HCEC 1CT (cell line): ENCODE measurements around the gene NEK6.
"Not testable (repeated sequence)": the region's sequence is repeated elsewhere in the genome, so short reads cannot be mapped to it uniquely, and the experiment has no call there.

Source experiments
- DNase-seq: peaks from one replicate; pipeline ENCODE4 v3.0.0-alpha.2; 2017

Gene NEK6

DNA sequence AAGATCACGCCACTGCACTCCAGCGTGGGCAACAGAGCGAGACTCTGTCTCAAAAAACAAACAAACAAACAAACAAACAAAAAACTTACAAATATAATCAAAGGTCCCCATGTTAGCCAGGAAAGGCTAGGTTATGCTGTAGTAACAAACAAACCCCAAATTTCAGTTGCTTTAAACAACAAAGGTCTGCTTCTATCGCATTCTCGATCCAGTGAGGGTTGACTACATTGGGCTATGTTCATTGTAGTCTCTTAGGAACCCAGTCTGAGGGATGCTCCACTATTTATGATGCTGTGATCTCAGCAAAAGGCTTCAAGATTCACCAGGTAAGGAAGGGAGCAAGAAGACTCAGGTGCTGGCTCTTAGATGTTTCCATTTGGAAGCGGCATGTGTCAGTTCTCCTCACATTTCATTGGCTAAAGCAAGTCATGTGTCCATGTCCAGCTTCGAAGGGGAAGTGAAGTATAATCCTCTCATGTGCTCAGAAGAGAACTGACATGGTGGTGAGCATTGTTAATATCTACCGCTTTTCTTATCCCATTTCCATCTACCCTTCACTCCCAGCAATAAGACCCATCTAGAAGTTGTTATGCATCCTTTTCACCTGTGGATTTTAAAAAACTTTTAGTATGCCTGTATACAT lies 26.5 kb upstream of the NEK6 start:
- DNase-seq: no peak

DNA sequence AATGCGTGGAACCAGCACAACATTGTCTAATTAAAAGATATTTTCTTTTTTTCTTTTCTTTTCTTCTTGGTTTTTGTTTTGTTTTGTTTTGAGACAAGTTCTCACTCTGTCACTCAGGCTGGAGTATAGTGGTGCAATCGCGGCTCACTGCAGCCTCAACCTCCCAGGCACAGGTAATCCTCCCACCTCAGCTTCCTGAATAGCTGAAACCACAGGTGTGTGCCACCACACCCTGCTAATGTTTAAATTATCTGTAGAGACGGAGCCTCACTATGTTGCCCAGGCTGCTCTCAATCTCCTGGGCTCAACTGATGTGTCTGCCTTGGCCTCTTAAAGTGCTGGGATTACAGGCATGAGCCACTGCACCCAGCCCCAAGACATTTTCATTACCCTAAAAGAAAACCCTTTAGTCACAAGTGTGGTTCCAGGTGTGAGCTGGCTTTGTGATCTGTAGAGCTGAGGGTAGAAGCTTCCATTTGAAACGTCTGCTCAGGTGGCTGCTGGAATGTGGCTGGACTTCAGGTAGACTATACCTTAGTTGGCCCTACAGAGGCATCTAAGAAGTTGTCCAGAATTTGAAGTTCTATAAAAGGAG lies 19.1 kb upstream of the NEK6 start:
- no peak for DNase-seq

DNA sequence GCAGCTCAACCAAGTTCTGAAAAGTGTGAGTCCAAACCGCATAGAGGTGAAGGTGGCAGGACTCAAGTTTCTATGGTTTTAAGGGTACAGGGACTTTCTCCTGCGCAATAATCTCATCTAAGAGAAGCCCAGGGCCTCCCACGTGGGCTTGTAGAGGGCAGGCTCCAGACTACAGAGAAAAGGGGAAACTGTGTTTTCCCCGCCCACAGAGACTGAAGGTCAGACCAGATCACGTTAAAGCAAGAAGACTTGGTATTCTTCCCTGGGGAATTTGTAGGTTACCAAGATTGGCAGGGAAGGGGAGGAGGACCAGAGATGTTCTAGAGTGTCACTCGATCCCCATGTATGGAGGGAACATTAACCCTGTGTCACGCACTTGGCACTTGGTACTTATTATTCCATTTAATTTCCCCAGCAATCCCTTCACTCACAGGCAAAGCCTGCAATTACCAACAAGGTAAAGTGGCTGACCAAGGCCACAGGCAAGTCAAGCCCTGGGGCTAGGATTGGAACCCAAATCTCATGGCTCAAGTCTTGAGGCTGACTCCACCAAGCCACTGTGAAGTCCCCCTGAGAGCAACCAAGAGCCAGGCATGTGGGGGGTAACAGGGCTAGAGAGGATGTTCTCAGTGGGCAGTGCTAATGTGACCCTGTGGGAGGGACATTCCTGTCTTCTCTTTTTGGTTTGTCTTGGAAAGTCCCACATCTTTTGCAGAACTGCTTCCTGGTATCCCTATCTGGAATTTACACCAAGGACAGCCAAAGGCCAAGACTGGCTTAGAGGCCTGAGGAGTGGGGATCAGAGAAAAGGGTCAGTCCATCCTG lies 18.3 kb upstream of the NEK6 start:
- DNase-seq: no peak

DNA sequence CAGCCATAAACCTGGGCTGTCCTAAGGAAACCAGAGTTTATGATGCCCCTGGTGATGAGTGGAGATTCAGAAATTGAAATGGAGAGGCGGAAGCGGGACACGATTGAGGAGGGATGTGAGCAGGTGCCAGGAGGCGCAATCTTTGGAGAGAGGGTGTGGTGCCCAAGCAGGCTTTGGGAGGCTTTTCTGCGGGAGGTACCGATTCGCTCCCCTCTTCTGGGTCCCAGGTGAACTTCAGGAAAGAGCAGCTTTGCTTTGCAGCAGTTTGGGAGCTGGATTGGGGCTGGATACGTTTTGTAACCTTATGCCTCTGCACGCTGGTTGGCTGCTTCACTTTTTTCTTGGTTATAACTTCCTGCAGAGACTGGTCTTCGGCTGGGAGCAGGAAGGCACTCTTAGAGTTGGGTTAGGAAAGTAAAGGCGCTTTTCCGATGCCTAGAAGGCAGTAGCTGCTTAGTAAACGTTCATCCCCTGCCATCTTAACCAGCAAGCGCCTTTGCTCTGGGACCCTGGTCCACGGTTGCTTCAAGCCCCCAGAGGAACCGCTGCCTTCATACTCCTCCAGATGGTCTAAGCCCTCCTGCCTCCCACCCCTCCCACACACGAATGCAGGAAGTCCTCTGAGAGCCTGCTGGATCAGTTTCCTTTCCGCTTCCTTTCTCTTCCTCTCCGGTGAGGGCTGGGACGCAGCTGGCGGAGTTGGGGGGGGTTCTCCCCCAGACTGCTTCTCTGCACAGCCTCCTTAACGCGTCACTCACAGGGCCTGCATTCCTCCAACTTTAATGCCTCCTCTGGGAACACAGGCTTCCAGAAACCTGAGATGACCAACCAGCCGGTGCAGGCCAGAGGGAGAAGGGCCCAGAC lies 15.2 kb upstream of the NEK6 start:
- DNase-seq: no peak

DNA sequence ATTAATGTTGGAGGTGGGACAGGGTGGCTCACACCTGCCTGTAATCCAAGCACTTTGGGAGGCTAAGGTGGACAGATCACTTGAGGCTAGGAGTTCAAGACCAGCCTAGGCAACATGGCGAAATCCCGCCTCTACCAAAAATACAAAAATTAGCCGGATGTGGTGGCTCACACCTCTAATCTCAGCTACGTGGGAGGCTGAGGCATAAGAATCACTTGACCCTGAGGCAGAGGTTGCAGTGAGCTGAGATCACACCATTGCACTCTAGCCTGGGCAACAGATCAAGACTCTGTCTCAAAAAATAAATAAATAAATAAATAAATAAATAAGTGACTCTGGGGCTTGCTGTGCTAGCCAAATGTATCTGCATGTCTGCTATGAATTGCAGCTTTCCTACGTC lies 10.4 kb upstream of the NEK6 start:
- not testable (repeated sequence) for DNase-seq

DNA sequence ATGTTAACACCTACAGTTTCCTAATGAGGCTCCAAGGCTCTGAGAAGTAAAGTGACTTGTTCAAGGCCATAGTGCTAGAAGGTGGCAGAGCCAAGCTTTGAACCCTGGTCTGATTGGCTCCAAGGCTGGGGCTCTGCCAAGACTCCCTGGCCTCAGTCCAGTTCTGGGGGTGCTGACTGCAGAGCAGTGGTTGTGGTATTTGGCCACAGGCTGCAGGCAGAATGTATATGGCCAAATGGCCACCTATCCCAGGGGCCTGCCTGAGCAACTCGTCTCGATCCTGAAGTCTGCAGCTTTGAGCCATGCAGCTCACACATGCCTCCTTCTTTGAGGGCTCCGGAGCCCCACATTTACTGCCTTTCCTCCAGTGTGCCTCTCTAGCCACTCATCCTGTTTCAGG lies 9.7 kb upstream of the NEK6 start:
- no peak for DNase-seq

DNA sequence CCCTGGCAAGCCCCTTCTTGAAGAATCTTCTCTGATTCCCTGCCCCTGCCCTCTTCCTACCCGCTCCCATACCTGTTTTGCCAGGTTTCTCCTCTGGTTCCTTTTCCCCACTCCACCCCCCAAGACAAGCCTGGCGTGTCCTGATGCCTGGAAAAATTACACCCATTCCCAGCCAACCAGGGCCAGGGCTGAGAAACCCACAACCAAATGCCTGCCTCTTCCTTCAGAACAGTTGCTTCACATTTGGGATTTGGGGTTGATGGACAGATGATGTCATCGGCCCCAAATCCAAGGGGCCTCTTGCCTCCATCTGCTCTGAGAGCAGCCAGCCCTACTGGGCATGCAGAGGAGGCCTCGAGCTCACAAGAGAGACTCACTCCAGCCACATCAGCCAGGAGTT lies 8.8 kb upstream of the NEK6 start:
- DNase-seq: no peak

DNA sequence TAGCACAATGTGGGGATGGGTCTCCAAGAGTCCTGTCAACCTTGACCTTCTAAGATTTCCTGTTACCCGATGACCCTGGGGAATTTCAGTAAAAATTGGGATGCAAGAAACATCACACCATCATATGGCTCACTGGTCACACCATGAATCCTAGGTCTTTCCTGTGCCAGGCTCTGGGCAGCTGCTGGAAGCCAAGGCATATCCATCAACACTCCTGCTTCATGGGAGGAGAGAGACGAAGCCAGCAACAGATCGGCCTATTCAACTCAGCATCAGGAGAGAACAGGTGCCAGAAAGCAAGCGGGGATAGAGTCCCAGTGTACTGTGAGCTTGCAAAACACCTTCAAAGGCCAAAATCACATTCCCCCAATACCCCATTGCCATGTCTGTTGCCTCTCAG lies 6.5 kb upstream of the NEK6 start:
- no peak for DNase-seq

DNA sequence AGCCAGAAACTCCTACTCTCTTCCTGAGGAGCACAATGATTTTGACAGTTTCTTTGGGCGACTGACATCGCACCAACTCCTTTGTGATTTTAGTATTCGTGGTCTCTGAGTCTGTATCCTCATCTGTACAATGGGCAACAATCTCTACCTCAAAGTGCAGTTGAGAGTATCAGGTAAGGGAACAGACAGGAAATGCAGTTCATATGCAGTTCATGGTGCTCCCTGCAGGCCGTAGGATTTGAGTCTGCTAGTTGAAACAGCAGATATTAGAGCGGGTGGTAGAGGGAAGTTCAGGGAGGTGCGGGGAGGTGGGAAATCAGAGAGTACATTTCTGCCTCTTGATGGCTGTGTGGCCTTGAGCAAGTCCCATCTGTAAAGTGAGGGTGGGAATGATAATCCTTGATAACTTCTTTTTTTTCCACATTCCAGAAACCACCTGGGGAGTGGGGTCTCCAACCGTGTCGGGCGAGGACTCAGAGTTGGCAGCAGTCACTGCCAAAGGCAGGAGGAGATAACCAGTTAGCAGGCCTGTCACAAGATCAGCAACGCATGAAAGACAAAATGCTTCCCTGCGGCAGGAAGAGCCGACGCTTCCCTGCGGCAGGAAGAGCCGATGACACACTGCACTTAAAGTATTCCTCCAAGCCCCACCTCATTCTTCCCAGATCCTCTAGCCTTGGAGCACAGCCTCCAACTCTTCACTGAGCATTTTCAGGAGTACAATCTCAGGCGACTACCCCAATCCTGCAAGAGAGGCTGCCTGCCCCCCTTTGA lies 6.0 kb upstream of the NEK6 start:
- peak; percentile 12 for DNase-seq

DNA sequence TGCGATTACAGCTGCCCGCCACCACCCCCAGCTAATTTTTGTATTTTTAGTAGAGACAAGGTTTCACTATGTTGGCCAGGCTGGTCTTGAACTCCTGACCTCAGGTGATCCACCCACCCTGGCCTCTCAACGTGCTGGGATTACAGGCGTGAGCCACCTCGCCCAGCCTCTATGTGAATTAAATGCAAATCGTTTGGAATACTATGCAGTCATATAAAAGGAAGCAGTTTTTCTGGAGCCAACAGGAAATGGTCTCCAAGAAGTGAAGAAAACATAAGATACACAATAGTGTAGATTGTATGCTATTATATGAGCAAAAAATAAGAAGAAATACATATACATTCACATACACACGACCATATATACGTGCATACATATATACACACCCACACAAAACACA lies 4.9 kb upstream of the NEK6 start:
- DNase-seq: not testable (repeated sequence)

DNA sequence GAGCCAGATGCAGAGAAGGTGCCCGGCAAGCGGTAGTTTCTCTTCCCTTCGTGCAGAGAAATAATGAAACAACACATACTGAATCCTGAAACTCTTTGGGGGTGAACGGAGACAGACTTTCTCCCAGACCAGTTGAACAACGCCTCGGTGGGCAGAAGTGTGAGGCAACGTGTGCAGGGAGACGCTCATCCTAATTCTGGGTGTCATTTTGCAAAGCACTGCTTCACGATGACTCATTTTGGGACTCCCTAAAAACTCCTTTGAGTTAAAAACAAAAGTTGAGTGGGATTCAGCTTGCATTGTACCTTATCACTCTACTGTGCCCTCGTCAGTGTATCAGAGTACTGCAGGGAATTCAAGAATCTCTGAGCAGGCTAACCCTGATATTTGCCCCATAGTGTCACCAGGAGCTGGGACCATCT lies 3.5 kb upstream of the NEK6 start:
- peak; percentile 25 for DNase-seq

DNA sequence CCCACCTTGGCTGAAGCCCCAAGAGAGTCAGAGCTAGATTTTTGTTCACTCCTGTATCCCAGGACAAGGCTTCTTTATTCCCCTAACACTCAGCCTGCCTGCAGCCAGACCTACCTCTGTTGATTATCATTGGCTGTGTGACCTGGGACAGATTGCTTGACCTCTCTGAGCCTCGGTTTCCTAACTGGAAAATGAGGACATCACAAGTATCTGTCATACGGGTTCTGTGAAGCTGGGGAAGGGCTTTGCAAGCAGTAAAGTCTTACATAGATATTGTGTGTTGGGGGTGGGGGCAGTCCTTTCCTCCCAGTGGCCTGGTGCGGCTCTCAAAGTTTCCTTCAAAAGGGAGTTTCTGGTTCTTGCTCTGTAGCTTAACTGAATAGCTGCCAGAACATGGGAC lies 2.5 kb upstream of the NEK6 start:
- DNase-seq: no peak

DNA sequence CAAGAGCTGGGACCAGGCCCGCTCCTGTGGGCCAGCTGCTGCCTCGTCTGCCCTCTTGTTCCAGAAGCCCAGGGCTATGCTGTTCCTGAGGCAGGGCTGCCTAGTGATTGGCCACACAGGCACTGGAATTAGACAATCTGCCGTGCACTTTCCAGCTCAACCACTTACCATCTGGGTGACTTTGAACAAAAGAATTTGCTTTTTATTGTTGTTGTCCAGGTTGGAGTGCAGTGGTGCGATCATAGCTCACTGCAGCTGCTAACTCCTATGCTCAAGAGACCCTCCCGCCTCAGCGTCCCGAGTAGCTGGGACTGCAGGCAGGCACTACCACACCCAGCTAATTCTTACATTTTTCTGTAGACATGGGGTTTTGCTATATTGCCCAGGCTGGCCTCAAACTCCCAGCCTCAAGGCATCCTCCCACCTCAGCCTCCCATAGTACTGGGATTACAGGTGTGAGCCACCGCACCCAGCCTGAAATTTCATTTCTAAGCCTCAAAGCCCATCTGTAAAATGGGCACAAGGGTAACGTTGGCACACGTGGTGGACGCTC lies 1.2 kb upstream of the NEK6 start:
- peak; percentile 77 for DNase-seq

DNA sequence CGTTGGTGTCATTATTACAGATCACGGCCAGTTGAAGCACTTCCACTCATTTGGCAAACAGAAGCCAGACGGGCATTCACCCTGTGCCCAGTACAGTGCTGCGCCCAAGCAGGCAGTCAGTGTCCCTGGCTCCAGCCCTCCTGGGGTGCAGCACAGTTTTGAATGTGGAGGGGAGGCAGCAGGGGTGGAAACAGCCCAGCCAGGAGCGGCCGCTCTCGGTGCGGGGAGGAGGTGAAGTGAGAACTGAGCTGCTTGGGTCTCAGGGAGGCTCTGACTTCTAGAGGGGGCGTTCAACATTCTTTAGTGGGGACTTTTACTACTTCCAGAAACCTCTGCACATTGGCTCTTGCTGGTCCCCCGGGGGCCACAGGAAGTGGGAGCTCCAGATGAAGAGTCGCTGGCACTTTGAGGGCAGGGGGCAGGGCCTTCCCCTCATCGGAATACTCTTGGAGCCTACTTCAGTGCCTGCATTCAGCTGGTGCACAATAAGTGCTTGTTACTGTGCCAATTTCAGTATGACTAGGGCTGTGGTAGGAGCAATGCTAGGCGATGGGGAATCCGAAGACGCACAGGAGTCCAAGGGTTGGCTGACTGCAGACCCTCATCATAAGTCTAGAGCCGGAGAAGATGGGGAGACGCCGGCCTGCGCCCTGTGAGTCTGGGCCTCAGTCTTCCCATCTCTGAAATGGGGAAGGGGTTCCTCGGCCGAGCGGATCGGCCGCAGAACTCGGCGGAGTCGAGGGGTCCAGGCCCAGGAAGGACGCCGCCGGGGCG lies 492 bp upstream of the NEK6 start:
- DNase-seq: no peak

DNA sequence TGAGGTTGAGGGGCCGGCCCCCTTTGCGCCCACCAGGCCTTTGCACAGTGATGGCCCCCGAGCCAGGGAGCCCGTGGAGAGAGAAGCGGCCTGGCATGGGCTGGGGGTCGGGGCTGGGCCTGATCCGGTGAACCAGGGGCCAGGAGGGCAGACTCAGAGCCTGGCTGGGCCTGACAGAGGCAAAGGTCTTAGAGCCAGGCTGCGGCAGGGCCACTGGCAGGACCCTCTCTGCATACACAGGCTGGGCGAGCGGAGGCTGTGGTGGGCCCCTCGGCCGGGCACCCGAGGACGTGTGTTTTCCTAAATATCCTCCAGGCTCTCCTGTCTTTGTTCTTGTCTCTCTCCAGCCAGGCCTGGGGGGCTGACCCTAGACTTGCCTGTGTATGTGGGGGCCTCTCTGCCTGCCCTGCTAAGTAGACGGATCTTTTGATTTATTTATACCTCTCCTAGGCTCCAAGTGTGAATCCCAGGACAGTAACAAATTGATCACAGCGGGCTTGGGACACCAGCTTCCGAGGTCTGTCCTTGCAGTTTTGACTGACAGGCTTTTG lies 933 bp downstream of the NEK6 start:
- DNase-seq: no peak

DNA sequence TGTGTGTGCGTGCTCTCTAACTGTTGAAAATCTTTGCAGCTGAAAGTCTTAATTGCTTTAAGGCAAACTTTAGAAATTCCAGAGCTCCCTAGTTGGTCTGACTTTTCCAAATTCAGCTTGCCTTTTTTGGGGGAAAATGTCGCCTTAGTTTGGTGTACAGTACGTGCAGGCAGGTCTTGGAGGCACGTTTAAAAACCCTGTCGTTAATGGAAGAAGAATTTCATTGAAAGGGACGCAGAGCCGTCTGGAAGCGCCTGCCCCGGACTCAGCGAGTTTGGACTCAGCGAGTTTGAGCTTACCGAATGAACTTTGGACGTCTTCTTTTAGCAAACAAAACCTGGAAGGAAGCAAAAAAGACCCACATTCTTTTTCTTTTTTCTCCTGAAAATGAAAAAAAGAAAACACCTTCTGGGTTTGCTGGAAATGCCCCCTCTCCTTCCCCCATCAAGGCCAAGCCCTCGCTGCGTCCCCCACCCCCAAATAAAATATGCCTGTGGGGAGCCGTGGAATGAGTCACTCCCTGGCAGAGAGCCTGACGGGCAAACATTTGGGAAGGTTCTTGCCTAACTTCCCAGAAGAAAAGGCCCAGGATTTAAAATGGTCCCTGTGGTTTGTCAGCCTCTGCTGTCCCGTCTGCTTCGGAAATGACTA lies 1.5 kb downstream of the NEK6 start:
- DNase-seq: peak; percentile 88

DNA sequence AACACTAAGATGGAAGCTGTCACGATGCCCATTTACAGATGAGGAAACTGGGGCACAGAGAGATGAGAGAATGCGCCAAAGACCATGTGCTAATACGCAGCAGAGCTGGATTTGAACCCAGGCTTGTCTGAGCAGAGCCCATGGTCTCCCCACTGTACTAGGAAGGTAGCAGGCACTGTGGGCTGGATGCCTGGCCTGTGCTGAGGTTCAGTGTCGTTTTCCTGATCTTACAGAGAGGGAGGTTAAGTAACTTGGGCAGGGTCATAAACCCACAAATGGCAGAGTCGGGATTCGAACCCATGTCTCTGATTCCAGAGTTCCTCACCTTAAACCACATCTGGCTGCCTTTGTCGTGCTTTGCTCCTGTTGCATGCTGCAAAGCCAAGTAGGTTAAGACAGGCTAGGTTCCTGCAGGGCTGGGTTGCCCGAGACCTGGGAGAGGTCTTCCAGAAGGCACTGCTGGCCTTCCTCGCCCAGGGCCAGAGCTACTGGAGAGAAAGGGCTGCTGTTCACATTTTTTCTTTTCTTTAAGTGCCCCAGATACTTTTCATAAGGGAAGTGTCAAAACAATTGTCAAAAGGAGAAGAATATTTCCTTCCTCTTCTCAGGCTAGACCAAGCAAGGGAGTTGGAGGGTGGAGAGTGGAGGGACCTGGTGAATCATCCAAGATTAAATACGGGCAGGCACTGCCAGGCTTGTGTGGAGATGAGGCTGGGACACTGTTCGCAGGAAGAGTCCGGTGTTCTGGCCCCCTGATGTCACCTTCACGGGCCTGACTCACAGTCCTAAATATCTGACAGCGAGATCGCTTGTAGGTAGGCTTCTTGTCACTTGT lies 3.2 kb downstream of the NEK6 start:
- peak; percentile 49 for DNase-seq

DNA sequence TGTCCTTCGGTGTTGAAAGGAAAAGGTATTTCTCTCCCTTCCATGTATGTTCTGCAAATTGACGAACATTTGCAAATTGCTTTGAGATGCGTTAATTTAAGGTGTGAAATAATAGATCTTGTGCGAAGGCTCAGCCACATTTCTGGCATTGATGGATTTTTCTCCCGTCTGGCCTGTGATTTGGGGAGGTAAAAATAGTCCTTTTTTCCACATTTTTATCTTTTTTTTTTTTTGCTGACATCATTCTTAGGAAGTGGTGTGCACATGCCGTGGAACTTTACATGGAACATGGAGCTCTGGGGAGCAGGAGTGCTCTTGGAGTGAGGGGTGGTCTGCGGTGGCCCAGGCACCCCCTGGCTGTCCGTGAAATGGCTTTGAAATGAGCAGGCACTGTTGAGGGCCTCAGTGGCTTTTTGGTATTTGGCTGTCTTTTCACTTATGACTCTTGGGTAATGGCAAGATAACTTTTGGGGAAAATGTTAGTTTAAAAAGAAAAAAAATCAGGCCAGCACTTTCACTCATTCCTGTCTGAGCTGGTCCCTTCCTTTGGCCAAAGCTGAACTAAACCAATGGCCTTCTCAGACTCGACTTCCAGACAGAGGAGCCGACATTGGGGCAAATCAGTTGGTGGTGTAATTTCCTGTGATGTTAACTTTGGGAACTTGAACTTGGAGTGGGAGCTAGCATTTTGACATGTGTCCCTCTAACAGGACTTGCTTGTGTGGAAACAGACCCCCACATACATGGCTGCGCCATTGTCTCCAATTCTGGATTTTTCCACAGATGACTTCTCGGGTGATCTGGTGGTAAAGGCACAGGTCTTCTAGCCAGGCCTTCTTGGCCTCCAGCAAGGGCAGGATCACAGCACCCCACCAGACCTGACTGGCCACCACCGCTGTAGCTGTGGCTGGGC lies 4.2 kb downstream of the NEK6 start:
- DNase-seq: no peak

DNA sequence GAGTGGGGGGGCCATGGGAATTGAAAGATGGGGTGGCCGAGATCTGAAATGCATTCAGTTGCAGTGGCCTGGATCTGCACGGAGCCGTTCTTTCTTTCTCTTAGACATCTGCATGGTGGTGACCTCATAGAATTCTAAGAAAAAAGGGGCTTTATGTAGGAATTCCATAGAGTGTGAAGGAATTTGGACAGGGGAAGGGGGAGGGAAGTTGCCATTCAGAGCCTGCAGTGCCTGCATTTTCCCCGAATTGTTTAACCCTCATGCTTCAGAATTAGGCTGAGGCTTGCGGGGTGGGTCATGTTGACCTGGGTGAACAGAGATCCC lies 4.9 kb downstream of the NEK6 start:
- no peak for DNase-seq
